ENCODE measurements around the gene SYT1.

DNA sequence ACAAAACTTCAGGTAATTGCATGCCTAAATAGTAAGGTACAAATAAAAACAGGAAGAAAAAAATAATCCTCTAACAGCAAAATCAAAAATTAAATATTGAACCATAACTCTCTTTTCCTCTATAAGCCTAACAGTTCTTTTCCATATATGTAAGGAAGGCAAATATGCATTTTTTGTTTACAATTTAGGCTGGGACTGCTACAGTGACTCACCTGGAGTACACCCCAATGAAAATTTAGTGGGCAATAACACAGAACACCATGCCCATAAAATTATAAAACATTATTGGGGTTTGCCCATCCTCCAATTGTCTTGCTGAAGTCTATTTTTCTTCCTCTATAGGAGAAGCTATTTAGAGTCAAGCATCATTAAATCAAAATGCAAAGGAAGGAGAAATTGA lies 549.2 kb downstream of the SYT1 start:
- TF ChIP-seq, protein P1, sequence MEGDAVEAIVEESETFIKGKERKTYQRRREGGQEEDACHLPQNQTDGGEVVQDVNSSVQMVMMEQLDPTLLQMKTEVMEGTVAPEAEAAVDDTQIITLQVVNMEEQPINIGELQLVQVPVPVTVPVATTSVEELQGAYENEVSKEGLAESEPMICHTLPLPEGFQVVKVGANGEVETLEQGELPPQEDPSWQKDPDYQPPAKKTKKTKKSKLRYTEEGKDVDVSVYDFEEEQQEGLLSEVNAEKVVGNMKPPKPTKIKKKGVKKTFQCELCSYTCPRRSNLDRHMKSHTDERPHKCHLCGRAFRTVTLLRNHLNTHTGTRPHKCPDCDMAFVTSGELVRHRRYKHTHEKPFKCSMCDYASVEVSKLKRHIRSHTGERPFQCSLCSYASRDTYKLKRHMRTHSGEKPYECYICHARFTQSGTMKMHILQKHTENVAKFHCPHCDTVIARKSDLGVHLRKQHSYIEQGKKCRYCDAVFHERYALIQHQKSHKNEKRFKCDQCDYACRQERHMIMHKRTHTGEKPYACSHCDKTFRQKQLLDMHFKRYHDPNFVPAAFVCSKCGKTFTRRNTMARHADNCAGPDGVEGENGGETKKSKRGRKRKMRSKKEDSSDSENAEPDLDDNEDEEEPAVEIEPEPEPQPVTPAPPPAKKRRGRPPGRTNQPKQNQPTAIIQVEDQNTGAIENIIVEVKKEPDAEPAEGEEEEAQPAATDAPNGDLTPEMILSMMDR (IDR thresholded peaks at IDR 0.05) = no peak
- no peak for TF ChIP-seq POLR2A (IDR thresholded peaks at IDR 0.05)
